Fibroblast of the aortic adventitia (primary cell): Measurements from ENCODE around the gene EXD3. TPM values are rescaled to one million over a fixed set of nuclear protein-coding genes. Genes with fewer than 3 reads are reported as not detected.

ENCODE experiments used
- DNase-seq: peaks from one replicate; pipeline ENCODE4 v3.0.0-alpha.2; 2010; ENCODE audit warnings: low read depth
- H3K4me3 ChIP-seq: 2 replicates; pipeline ENCODE4 v1.5.1; 2011; ENCODE audit warnings: low read depth, mild to moderate bottlenecking, control low read depth, low read length, moderate library complexity
- total RNA-seq: library from RNA; depleted of rRNA; stranded (reverse); fragments of >200 nt; gene quantifications from 2 replicates; pipeline ENCODE4 v1.2.3, GENCODE V29; 2012; ENCODE audit warnings: low replicate concordance
- TF ChIP-seq, protein P1 (sequence below): IDR thresholded peaks from 2 replicates; pipeline ENCODE4 v1.5.1; 2011; ENCODE audit warnings: mild to moderate bottlenecking, low read length, control low read depth, inconsistent platforms; ENCODE audit not compliant: insufficient read depth

Gene EXD3
- total RNA-seq, 1 donor, result 5.2 TPM

DNA sequence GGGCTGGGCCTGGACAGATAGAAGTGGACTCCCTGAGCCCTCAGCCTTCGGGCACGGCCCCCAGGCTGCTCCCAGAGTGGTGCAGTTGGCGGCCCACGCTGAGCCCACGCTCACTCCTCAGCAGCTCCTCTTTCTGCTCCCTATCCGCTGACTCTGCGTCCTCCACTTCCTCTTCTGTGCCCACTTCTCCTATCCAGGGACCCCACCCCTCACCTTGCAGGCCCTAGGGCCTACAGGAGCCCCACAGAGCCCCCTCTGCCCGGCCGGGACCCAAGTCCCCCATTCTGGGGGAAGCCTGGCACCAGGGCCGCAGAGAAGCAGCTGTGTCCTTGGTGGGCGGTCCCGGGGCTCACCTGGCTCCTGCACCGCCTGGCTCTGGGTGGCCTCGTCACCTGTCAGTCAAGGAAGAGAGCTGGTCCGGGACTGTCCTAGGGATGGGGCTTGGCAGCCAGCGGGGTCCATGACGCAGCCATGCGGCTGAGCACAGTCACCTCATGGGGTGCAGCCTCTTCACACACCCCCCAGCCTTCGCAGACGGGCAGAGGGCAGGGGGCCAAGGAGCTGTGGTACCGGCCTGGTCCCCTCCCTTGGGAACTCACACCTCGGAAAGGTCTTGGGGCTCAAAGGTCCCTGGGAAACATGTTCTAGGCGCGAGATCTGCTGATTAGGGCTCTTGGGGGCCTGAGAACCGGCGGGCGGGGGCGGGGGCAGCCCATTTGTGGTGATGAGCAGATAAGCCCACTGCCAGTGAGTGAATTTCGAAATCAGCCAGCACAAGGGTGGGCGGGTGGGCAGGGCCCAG is 115.5 kb downstream of the EXD3 start:
- DNase-seq, result no peak
- no peak overlapping the region for H3K4me3 ChIP-seq
- TF ChIP-seq, protein P1, sequence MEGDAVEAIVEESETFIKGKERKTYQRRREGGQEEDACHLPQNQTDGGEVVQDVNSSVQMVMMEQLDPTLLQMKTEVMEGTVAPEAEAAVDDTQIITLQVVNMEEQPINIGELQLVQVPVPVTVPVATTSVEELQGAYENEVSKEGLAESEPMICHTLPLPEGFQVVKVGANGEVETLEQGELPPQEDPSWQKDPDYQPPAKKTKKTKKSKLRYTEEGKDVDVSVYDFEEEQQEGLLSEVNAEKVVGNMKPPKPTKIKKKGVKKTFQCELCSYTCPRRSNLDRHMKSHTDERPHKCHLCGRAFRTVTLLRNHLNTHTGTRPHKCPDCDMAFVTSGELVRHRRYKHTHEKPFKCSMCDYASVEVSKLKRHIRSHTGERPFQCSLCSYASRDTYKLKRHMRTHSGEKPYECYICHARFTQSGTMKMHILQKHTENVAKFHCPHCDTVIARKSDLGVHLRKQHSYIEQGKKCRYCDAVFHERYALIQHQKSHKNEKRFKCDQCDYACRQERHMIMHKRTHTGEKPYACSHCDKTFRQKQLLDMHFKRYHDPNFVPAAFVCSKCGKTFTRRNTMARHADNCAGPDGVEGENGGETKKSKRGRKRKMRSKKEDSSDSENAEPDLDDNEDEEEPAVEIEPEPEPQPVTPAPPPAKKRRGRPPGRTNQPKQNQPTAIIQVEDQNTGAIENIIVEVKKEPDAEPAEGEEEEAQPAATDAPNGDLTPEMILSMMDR, result no peak

DNA sequence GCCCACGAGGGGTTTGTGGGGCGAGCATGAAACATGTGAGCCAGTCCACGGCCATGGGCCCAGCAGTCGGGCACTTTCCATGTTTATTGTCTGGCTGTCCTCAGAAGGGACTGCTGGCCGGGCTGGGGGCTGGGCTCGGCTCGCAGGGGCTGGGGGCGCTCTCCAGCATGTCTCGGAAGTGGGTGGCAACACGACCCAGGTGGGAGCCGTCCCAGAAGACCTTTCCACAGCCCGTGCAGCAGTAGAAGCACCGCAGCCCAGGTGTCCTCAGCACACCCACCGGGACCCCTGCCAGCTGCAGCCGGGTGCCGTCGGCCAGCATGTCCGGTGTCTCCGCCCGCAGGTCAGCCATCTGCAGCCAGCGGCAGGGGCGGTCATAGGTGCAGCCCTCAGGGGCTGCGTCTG is 116.1 kb downstream of the EXD3 start:
- TF ChIP-seq, protein P1, result no peak
- no peak for DNase-seq

DNA sequence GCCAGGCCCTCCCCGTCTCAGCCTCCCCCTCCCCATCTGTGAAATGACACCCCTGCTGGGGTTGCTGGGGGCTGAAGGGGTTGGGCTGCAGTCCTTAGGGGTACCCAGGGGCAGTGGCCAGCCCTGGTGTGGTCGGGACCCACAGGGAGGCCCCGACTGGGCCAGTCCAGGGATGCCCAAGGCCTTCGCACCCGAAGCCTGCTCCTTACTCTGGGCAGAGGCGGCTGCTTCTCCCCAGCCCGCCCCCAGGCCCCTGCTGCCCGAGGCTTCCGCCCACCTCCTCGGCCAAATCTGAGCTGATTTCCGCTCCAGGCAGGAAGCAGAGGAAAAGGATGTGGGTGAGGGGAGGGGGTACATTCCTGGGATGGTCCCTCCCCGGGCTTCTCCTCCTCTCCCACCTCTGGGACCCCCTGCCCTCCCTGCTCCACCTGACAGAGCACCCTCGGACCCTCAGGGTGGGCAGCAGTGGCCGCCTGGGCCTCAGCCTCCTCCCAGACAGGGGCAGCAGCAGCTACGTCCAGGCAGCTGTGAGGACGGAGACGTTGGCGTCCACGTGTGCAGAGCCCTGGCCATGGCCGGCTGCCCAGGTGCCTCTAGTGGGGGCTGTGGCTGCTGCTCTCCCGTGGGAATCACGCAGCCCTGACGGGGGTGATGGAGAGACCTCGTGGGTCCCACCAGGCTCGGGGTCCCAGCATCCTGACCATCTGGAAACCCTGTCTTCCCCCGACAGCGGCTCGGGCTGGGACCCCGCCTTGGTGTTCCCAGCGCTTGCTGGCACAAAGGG is 116.7 kb downstream of the EXD3 start:
- DNase-seq, result no peak
- no peak overlapping the region for H3K4me3 ChIP-seq
- TF ChIP-seq, protein P1, result no peak

More for the DNA sequence above, 116.1 kb downstream of the EXD3 start:
- H3K4me3 ChIP-seq, result no peak overlapping the region

DNA sequence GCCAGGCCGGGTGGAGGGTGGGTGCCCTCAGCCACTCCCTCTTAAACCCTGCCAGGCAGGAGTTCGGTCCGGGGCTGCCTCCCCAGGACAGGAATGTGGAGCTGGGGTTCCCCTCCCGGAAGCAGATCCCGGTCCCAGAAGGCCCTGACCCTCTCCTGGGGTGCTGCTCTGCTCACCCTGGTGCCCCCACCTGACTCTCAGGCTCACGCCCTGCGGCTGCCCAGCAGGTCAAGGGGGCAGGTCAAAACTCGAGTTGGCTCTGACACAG is 117.2 kb downstream of the EXD3 start:
- TF ChIP-seq, protein P1, result no peak
- DNase-seq, result no peak
- H3K4me3 ChIP-seq, result no peak overlapping the region

GRCh38 chr9:137305060-137305797 is 117.7 kb downstream of the EXD3 start:
- no peak for DNase-seq
- no peak overlapping the region for H3K4me3 ChIP-seq
- TF ChIP-seq, protein P1, result peak; percentile 17

- no peak overlapping the region for H3K4me3 ChIP-seq
- DNase-seq, result no peak
- TF ChIP-seq, protein P1, result peak; percentile 7
These were observed 118.4 kb downstream of the EXD3 start for GRCh38 chr9:137304383-137305059.
